ENCODE data around the gene AQP6. TPM values are rescaled to one million over a fixed set of nuclear protein-coding genes. Genes with fewer than 3 reads are reported as not detected.

Gene AQP6
- total RNA-seq, 4 donors from 2014 or later, result 1.9 TPM; not detected in 3

GRCh38 chr12:49978125-49978524 lies 5.4 kb downstream of the AQP6 start:
- TF ChIP-seq, protein P1, sequence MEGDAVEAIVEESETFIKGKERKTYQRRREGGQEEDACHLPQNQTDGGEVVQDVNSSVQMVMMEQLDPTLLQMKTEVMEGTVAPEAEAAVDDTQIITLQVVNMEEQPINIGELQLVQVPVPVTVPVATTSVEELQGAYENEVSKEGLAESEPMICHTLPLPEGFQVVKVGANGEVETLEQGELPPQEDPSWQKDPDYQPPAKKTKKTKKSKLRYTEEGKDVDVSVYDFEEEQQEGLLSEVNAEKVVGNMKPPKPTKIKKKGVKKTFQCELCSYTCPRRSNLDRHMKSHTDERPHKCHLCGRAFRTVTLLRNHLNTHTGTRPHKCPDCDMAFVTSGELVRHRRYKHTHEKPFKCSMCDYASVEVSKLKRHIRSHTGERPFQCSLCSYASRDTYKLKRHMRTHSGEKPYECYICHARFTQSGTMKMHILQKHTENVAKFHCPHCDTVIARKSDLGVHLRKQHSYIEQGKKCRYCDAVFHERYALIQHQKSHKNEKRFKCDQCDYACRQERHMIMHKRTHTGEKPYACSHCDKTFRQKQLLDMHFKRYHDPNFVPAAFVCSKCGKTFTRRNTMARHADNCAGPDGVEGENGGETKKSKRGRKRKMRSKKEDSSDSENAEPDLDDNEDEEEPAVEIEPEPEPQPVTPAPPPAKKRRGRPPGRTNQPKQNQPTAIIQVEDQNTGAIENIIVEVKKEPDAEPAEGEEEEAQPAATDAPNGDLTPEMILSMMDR (IDR thresholded peaks at IDR 0.05; ENCODE audit: low read depth), result no peak

DNA sequence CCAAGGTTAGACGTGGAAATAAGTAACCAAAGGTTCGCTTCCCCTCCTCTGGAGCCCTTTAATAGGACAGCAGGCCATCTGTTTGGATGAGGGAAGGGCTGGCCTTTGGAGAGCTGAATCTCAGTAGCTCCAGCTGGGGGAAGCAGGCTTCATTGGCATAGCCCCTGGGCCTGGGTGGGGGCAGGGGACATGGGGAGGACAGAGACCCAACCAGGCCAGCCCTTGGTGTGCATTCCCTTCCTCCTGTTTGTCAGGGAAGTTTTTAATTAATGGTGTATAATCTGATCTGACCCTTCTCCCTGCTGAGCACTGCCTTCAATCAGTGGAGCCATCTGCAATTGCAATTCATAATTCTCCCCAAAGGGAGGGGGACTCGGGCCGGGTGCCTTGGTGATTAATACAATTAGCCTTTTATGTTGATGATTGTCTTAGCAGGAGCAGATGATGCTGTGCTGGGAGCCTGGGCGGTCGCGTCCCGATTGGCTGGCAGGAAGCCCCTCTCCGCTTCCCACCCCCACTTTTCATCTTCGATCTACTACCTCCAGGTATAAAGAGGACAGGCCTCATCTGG lies 6.4 kb downstream of the AQP6 start:
- TF ChIP-seq, protein P1 (IDR thresholded peaks at IDR 0.05; ENCODE audit: low read depth), result no peak

DNA sequence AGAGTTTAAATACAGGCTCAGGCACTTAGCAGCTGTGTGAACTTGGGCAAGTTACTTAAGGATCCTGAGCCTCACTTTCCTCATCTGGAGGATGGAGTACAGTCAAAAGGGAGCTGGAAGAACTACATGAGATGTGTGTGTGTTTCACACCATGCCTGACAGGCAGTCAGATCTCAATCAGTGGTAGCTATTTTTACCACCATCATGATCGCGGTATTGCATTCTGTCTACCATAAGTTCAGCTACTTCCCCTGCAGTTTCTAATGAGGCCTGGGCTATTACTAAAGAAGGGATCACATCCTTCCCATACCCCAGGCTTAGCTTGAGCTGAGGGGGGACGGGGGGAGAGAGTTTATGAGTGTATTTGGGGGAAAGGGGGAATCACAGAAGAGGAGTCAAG lies 7.0 kb downstream of the AQP6 start:
- TF ChIP-seq, protein P1 (IDR thresholded peaks at IDR 0.05; ENCODE audit: low read depth), result no peak

- TF ChIP-seq, protein P1 (IDR thresholded peaks at IDR 0.05; ENCODE audit: low read depth), result no peak
Observed at GRCh38 chr12:49980501-49981349, 8.0 kb downstream of the AQP6 start.

GRCh38 chr12:49982246-49983087 lies 9.7 kb downstream of the AQP6 start:
- TF ChIP-seq, protein P1 (IDR thresholded peaks at IDR 0.05; ENCODE audit: low read depth), result no peak

- TF ChIP-seq, protein P1 (IDR thresholded peaks at IDR 0.05; ENCODE audit: low read depth), result no peak
Observed at GRCh38 chr12:49983892-49984291, 11.1 kb downstream of the AQP6 start.
